Astrocyte of the spinal cord (primary cell): ENCODE results near the gene ARHGAP22.

ENCODE experiments used
- DNase-seq: peaks from one replicate; pipeline ENCODE4 v3.0.0; 2011; ENCODE audit warnings: low read depth, low spot score
- H3K4me3 ChIP-seq: 2 replicates; pipeline ENCODE4 v1.5.1; 2011; ENCODE audit warnings: low read depth, mild to moderate bottlenecking, low read length, moderate library complexity
- in situ Hi-C: cut with HindIII; loops from 2 replicates; pipeline ENCODE4 v1.10.0; 2017; ENCODE audit warnings: low sequenced_read_pairs
- TF ChIP-seq, protein P1 (sequence below): IDR thresholded peaks from 2 replicates; pipeline ENCODE4 v1.5.1; 2012; ENCODE audit warnings: low read depth, mild to moderate bottlenecking, low read length, inconsistent platforms

ARHGAP22 gene

DNA sequence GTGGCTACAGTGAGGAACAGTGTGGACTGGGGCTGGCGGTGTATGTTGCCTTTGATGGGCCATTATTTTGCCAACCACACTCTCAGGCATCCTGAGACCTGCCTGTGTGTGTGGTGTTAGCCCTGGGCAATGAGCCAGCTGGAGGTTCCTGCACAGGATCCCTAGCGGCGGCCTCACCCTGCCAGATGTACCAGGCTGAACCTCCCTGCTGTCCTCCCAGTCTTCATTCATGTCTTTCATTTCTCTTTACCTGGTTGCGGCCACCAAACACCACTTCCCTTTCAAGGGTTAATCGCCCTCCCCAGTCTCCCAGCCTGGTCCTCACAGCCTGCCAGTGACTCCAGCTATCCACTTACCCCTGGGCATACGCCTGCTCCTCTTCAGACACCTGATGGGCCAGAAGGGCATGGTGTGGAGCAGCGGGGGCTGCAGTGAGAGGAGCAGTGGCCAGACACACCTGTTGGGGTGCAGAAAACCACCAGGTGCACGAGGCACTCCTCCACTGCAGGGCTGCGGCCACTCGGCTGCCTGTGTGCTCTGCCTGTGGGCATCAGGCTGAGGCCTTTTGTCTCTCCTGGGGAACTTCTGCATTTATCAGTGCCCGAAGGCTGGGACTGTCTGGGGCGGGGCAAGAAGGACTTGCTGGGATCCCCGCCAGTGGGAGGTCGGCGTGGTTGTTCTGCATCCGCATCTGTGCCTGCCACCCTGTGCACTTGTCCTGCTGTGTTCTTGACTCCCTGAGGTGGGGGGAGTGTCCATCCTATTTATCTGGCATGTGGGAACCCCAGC lies 111.6 kb downstream of the ARHGAP22 start:
- DNase-seq = no peak
- H3K4me3 ChIP-seq = no peak overlapping the region
- TF ChIP-seq, protein P1, sequence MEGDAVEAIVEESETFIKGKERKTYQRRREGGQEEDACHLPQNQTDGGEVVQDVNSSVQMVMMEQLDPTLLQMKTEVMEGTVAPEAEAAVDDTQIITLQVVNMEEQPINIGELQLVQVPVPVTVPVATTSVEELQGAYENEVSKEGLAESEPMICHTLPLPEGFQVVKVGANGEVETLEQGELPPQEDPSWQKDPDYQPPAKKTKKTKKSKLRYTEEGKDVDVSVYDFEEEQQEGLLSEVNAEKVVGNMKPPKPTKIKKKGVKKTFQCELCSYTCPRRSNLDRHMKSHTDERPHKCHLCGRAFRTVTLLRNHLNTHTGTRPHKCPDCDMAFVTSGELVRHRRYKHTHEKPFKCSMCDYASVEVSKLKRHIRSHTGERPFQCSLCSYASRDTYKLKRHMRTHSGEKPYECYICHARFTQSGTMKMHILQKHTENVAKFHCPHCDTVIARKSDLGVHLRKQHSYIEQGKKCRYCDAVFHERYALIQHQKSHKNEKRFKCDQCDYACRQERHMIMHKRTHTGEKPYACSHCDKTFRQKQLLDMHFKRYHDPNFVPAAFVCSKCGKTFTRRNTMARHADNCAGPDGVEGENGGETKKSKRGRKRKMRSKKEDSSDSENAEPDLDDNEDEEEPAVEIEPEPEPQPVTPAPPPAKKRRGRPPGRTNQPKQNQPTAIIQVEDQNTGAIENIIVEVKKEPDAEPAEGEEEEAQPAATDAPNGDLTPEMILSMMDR = no peak
- in situ Hi-C loops = no loop called here

DNA sequence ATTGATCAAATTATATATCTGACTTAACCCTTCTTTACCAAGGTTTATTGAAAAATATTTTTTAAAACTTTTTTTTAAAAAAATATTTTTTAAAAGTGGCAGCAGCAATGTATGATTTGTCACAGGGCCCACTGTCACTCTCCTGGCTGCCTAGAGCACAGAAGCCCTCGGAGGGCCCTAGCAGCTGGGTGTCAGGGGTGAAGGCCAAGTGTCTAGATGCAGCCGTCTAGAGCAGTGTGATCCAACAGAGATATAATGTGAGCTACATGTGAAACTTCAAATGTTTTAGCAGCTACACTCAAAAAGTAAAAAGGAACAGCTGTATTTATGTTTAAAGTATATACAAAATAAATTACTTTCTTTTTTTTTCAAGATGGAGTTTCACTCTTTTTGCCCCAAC lies 112.7 kb downstream of the ARHGAP22 start:
- H3K4me3 ChIP-seq = no peak overlapping the region
- TF ChIP-seq, protein P1 = no peak
- no peak for DNase-seq
- in situ Hi-C loops = no loop called here

DNA sequence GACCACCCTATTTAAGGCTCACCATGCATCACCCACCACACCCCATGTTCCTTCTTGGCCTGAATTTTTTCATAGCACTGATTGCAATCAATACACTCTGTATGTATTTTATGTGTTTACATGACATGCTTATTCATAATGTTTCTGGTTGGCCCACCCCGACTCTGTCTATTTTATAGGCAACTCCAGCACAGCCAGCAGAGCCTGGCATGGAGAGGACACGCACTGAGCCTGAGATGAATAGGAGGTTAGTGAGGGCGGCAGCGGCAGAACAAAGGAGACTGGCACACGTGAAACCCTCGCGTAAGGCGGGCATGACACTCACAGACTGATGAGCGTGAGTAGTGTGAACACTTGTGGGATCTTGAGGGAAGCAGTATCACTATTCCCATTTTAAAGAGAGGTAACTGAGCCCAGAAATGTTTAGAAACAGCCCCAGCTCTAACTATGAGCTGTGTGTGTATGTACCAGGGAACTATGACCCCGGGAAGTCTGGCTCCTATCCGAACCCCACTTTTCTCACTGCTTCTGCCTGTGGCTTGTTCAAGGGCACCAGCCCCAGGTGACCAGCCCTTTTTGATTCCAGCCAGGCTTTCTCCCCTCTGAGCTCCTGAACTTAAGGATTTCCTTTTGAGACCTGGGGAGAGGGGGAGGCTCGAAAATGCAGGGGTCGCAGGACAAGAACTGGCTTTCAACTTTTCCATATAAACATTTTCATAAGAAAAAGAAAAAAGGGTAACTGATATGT lies 113.3 kb downstream of the ARHGAP22 start:
- in situ Hi-C loops = no loop called here

DNA sequence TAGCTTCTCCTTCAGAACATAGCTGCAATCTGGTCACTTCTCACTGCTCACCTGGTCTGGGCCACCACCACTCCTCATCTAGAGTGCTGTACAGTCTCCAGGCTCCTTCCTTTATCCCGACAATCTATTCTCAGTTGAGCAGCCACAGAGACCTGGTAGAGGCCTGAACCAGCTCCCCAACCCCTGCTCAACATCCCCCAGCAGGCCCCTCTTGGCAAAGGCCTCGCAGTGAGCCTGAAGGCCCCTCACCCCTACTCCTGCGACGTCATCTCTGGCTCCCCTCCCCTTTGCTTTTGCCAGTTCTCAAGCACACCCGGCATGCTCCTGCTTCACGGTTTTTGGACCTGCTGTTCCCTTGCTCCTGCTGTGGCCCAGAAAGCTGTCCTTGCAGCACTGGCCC lies 113.9 kb downstream of the ARHGAP22 start:
- in situ Hi-C loops = no loop called here
- no peak overlapping the region for H3K4me3 ChIP-seq
- no peak for DNase-seq
- TF ChIP-seq, protein P1 = no peak

More for the DNA sequence above, 113.3 kb downstream of the ARHGAP22 start:
- no peak overlapping the region for H3K4me3 ChIP-seq
- TF ChIP-seq, protein P1 = no peak
- DNase-seq = no peak

DNA sequence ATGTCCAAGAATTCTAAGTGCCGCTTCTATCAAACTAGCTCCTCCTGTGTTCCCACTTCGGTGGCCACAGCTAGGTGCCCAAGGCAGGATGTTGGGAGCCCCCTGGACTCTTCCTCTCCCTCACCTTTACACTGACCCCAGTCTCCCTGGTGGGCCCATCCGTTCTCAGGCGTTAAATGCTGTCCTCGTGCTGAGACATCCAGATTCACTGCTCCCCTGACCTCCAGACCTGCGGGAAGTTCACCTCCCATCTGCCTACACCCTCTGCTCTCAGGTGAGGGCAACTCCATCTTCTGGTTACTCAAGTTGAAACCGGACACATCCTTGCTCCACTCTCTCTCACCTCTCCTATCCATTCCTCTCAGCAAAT lies 114.3 kb downstream of the ARHGAP22 start:
- TF ChIP-seq, protein P1 = no peak
- no peak for DNase-seq
- in situ Hi-C loops = no loop called here
- H3K4me3 ChIP-seq = no peak overlapping the region

DNA sequence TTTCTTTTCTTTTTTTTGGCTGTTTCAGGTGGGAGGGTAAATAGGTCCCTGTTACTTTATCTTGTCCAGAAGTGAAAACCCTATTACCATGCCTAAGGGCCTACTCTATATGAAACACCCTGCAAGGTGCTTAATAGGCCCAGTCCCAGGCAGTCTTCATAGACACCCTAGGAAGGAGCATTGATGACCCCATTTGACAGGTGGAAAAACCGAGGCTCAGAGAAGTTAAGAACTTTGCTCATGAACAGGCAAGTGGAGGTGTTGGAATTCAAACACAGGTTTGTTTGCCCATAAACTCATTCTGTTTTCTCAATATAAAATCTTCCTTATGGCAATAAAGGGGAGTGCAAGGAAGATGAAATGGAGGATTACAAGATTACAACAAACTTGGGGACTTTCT lies 115.8 kb downstream of the ARHGAP22 start:
- no peak for DNase-seq
- no peak overlapping the region for H3K4me3 ChIP-seq
- TF ChIP-seq, protein P1 = no peak
- in situ Hi-C loops = no loop called here
